Fibroblast of villous mesenchyme (primary cell): Measurements from ENCODE around the gene PTS. TPM values are rescaled to one million over a fixed set of nuclear protein-coding genes. Genes with fewer than 3 reads are reported as not detected.
A peak's percentile ranks its signal among the peaks of the same experiment; 100 is the strongest.

Source experiments
- DNase-seq: peaks from one replicate; pipeline ENCODE4 v3.0.0-alpha.2; 2010; ENCODE audit warnings: low read depth
- H3K4me3 ChIP-seq: 2 replicates; pipeline ENCODE4 v1.5.1; 2011; ENCODE audit warnings: low read depth, mild to moderate bottlenecking, low read length
- total RNA-seq: library from RNA; depleted of rRNA; stranded (reverse); fragments of >200 nt; gene quantifications from 2 replicates; pipeline ENCODE4 v1.2.3, GENCODE V29; 2012
- TF ChIP-seq, protein P1 (sequence below): IDR thresholded peaks from 2 replicates; pipeline ENCODE4 v1.5.1; 2012; ENCODE audit warnings: low read depth, mild to moderate bottlenecking, low read length; ENCODE audit not compliant: insufficient read depth

The PTS gene
- total RNA-seq, 1 donor = 67.8 TPM

DNA sequence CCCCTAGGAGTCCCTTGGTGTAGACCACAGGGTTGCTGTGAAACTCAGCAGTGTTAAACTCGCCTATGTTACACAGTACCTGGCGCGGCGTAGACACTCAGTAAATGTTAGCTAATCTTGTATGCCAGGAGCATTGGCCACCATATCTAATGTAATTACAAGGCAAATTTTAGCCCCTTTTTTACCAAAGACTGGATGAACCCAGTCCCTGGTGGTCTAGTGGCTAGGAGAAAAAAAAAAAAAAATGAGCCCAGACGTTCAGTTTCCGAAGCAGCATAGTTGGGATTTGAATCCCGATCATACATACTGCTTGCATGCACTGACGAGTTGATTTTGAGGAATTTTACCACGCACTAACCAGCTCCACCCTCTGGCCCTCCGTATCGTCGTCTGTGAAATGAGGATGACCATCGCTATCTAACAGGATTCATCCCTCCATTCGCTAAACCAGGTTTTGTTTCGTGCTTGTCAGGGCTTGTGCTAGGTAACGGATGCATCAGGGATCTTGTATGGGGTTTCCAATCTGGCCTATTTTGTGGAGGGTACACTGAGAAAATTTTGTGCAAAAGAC is 688 bp downstream of the PTS start:
- peak; percentile 57 for DNase-seq

DNA sequence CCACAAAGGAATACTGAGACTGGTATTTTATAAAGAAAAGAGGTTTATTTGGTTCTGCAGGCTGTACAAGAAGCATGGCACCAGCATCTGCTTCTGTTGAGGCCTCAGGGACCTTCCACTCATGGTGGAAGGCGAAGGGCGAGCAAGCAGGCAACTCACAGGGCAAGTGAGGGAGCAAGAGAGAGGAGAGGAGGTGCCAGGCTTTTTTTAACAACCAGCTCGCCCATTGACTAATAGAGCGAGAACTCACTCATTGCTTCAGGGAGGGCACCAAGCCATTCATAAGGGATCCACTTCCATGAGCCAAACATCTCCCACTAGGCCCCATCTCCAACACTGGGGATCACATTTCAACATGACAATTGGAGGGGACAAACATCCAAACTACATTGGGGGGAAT is 1.2 kb downstream of the PTS start:
- H3K4me3 ChIP-seq = peak overlapping the region; percentile 87
- TF ChIP-seq, protein P1, sequence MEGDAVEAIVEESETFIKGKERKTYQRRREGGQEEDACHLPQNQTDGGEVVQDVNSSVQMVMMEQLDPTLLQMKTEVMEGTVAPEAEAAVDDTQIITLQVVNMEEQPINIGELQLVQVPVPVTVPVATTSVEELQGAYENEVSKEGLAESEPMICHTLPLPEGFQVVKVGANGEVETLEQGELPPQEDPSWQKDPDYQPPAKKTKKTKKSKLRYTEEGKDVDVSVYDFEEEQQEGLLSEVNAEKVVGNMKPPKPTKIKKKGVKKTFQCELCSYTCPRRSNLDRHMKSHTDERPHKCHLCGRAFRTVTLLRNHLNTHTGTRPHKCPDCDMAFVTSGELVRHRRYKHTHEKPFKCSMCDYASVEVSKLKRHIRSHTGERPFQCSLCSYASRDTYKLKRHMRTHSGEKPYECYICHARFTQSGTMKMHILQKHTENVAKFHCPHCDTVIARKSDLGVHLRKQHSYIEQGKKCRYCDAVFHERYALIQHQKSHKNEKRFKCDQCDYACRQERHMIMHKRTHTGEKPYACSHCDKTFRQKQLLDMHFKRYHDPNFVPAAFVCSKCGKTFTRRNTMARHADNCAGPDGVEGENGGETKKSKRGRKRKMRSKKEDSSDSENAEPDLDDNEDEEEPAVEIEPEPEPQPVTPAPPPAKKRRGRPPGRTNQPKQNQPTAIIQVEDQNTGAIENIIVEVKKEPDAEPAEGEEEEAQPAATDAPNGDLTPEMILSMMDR = no peak
- DNase-seq = no peak

More for the DNA sequence above, 688 bp downstream of the PTS start:
- H3K4me3 ChIP-seq = peak overlapping the region; percentile 87
- TF ChIP-seq, protein P1 = no peak

DNA sequence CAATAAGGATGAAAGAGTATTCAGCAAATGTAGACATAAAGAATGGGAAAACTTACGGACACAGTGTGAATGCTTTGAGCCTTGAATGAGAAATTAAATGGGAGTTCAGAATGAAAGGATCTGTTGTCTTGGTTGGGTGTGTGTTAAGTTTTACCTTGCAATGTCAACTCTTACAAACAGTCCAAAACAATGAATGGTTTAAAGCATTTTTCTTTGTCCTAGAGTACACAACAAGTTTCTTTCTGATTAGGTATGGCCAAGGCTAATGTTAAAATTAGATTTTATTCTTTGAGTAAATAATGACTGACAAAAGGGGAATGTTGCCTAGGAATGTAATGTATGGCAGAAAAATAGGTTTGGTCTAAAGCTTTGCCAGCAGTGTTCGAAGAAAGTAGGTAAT is 2.5 kb downstream of the PTS start:
- no peak overlapping the region for H3K4me3 ChIP-seq
- TF ChIP-seq, protein P1 = no peak
- no peak for DNase-seq

DNA sequence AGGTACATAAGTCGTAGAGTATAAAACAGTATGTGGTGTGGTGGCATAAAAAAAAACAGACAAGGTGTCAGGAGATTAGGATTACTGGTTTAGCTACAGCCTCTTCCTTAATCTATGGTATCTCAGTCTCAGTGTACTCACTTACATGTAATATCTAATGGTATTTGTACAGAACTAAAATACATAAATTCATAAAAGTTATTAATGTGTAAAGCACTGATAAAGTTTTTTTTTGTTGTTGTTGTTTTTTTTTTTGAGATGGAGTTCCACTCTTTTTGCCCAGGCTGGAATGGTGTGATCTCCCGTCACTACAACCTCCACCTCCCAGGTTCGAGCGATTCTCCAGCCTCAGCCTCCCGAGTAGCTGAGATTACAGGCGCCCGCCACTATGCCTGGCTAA is 2.9 kb downstream of the PTS start:
- TF ChIP-seq, protein P1 = no peak
- DNase-seq = no peak
- H3K4me3 ChIP-seq = no peak overlapping the region

DNA sequence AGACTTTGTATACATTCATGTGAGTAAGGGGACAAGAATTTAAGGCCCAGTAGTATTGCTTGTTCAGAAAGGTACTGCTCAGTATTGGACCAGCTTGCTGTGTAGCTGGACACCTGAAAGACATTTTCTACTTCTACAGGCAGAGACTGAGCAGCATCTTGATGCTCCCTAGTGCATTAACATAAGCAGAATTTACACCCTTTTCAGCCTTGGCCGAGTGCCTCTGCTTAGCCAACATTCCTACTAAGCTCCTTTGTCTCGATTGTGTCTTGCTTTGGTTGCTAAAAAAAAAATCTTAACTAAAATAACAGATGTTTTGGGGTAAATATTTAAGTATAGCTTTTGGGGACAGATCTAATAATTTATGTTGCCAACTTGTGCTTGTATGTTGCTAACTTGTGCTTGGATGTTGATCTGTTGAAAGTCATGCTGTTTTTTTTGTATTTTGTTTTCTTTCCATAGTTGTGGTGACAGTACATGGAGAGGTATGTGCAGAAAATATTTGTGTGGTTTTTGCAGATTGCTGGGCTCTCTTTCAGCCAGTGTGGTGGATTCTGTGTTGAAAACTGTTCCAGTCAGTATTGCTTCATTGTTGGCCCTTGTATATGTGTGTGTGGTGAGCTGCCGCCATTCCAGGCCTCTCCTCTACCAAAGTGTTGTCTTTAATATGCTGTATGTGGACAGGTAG is 3.7 kb downstream of the PTS start:
- TF ChIP-seq, protein P1 = no peak

DNA sequence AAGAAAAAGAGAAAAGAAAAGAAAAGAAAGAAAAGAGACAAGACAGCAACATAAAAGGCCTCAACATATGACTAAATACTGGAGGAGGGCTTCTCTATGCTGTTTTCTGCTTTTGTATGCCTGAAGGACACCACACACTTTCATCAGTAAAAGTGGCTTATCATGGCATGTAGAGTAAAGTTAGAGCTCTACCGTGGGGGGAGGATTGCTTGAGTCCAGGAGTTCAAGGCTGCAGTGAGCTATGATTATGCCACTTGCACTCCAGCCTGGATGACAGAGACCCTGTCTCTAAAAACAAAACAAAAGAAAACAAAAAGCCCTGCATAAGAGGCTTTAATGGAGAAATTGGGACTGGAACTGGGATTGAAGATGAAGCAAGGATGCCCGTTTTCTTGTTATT is 5.7 kb downstream of the PTS start:
- TF ChIP-seq, protein P1 = no peak
- no peak for DNase-seq
- no peak overlapping the region for H3K4me3 ChIP-seq

More for the DNA sequence above, 3.7 kb downstream of the PTS start:
- DNase-seq = peak; percentile 93
- H3K4me3 ChIP-seq = no peak overlapping the region
